Measurements from ENCODE around the gene C1orf198.
"Not testable (repeated sequence)": the region's sequence is repeated elsewhere in the genome, so short reads cannot be mapped to it uniquely, and the experiment has no call there.

C1orf198 gene

GRCh38 chr1:230860617-230861384 lies 7.5 kb downstream of the C1orf198 start:
- no peak for DNase-seq (ENCODE audit: low read depth in 2 of 2)

GRCh38 chr1:230858918-230859729 lies 9.2 kb downstream of the C1orf198 start:
- DNase-seq (ENCODE audit: low read depth in 2 of 2) = no peak

- no peak for DNase-seq (ENCODE audit: low read depth in 2 of 2)
Measured at GRCh38 chr1:230858236-230858820, 10.0 kb downstream of the C1orf198 start.

DNA sequence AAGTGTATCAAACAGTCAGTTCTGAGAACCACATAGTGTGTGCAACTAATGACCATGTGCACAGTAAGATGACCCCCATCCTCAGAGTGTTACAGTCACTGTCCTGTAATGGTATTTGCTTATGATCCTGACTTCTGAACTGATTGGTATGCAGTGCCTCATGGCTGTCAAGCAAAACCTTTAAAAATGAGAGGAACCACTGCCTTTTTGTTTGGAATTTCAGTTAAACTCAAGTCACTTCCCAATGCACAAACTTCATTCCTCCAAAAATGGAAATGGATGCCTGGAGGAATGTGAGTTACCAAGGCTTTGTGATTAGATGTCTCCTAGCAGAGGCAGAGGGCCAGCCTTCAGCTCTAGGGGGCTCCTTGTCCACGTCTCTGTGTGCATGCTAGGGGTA lies 10.5 kb downstream of the C1orf198 start:
- no peak for DNase-seq (ENCODE audit: low read depth in 2 of 2)

GRCh38 chr1:230857077-230857476 lies 11.2 kb downstream of the C1orf198 start:
- no peak for DNase-seq (ENCODE audit: low read depth in 2 of 2)

- DNase-seq (ENCODE audit: low read depth in 2 of 2) = no peak
Measured at GRCh38 chr1:230855886-230856285, 12.4 kb downstream of the C1orf198 start.

DNA sequence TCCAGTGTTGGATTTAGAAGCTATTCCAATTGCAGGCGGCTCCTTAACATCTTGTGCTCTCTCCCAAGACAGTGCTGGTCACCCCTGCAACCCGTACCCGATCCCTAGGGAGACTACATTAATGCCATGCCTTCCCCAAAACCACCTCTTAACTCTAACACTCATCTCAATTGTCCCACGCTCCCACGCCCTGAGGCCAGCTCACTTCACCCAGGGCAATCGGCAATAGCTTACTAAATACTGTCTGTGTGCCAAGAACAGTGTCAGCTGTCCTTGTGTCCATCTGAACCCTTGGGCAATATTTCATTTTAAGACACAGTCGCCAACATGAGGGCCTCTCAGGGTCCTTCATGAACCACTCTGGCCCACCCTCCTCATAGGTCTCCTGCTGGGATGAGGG lies 13.9 kb downstream of the C1orf198 start:
- no peak for DNase-seq (ENCODE audit: low read depth in 2 of 2)

- no peak for DNase-seq (ENCODE audit: low read depth in 2 of 2)
Measured at GRCh38 chr1:230853731-230854130, 14.6 kb downstream of the C1orf198 start.

DNA sequence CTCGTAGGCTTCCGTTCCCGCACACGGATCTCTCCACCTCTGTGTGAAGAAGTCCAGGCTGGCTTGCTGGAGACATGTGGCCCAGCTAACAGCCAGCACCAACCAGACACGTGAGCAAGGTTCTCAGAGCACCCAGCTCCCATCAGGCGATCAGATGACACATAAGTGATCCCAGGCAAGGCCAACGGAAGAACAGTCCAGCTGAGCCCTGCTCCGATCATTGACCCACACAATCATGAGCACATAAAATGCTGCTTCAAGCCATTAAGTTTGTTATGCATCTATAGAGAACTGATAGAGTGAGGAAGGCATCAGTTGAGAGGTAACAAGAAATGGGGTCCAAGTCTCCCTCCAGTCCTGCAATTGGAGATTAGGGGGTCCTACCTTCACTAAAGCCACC lies 15.4 kb downstream of the C1orf198 start:
- no peak for DNase-seq (ENCODE audit: low read depth in 2 of 2)

- no peak for DNase-seq (ENCODE audit: low read depth in 2 of 2)
Measured at GRCh38 chr1:230851291-230851691, 17.0 kb downstream of the C1orf198 start.

DNA sequence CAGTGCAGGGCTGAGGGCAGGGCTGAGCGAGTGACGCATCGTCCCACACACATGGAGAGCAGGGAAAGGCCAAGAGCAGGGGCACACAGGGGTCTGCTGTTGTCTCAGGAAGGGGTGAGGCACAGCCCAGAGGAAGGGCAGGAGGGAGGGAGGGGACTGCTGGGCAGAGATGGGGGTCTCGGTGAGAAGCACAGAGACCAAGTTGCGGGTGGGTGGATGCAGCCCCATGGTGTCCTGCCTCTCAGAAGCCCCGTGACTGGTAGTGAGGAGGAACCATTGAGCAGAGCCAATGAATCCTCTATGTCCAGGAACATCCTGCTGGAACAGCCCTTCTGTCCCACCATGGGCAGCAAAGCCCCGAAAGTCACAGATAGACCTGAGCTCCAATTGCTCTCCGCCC lies 17.8 kb downstream of the C1orf198 start:
- no peak for DNase-seq (ENCODE audit: low read depth in 2 of 2)

DNA sequence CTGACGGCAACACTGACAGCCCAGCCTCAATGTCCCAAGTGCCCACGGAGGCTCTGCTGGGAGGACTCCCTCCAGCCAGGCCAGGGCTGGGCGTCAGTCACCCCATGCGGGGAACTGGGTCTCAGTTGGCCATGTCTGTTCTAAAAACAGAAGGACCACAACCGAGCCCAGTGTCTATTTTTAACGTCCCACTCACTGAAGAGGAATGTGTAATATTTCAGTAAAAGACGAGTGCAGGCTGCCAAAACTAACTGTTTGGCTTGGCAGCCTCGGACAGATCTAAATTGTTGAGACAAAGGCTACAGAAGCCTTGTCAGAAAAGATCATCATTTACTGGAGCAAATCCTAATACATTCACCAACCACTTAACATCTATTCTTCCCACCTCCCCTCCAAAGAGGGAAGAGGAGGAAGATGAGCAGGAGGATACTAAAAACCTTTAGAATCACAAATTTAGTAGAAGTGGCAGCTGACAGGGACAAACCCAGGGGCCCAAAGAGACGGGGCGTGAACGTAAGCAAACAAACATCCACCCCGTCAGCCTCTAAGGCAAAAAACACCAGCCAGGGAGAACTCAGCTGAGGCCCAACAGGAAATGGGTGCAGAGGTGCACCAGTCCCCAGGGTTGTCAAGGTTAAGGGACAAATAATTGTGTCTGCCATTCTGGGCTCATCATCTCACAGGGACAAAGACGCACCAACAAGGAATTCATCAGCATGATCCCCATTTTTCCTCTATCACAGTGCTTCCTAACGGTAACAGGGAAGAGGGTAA lies 18.7 kb downstream of the C1orf198 start:
- DNase-seq (ENCODE audit: low read depth in 2 of 2) = no peak

GRCh38 chr1:230848235-230848634 lies 20.1 kb downstream of the C1orf198 start:
- no peak for DNase-seq (ENCODE audit: low read depth in 2 of 2)

DNA sequence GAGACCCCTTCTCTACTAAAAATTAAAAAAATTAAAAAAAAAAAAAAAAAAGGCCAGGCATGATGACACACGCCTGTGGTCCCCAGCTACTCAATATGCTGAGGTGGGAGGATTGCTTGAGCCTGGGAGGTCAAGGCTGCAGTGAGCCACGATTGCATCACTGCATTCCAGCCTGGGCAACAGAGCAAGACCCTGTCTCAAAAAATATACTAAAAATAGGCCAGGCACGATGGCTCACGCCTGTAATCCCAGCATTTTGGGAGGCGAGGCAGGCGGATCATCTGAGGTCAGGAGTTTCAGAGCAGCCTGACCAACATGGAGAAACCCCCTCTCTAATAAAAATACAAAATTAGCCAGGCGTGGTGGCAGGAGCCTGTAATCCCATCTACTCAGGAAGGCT lies 23.1 kb downstream of the C1orf198 start:
- DNase-seq (ENCODE audit: low read depth in 2 of 2) = not testable (repeated sequence)

DNA sequence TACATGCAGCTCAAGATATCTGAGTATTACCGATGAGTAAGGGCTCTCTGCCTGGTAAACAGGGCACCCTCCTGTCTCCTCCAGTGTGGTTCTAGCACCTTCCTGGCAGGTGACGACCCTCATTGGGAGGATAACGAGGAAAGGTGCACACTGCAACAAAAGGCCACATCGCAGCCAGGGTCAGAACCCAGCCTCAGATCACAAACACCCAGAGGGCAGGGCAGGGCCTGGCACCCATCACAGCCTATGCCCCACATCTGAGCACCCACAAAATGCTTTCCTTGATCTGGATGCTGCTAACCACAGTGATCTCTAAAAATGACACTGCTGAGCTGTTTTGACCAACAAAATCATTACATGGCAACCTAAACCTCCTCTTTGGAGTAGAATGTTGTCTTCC lies 23.8 kb downstream of the C1orf198 start:
- DNase-seq (ENCODE audit: low read depth in 2 of 2) = no peak

DNA sequence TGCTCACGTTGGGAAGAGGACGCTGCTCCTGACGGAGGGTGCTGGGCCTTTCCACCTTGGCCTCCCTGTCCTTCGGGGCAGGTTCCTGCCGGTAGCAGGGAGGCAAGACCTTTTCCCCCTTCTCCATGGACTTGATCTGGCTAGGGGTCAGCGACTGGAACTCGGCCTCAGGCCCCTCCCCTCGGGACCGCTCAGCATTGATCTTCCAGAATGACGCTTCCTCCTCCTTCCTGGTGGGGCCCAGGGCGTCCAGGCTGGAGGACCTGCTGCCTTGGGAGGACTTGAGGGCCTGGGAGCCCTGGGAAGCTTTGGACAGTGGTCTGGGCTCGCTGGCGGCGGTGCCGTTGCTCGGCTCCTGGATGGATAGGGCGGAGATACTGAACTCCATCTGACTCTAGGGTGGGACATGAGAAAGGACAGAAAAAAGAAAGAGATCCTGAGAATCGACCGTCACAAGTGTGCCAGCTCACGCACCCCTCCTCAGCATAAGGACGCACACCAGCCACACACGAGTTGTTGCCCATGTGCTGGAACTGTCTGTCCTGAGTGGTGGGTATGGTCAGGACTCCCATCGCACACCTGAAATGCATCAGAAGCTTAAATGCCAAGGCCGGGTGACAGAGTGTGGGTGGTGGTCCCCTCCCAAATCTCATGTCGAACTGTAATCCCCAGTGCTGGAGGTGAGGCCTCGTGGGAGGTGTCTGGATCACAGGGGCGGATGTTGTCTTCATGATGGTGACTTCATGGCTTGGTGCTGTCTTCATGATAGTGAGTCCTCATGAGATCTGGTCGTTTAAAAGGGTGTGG lies 24.6 kb downstream of the C1orf198 start:
- DNase-seq (ENCODE audit: low read depth in 2 of 2) = no peak

DNA sequence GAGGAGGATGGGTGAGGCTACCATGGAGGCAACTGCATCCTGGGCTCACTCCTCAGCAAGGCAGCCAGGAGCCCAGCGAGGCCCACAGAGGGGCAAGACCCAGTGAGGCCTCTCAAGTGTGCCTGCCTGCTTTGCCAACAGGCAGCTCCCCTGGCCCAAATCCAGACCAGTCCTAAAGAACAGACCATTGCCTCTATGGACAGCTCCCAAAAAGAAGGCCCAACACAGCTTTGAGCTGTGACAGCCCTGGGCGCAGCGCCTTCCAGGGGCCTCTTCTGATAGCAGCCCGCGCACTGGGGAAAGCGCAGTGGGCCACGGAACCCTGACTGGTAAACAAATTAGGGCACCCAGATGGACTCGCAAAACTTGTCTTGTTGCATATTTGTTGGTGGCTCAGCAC lies 25.5 kb downstream of the C1orf198 start:
- no peak for DNase-seq (ENCODE audit: low read depth in 2 of 2)

DNA sequence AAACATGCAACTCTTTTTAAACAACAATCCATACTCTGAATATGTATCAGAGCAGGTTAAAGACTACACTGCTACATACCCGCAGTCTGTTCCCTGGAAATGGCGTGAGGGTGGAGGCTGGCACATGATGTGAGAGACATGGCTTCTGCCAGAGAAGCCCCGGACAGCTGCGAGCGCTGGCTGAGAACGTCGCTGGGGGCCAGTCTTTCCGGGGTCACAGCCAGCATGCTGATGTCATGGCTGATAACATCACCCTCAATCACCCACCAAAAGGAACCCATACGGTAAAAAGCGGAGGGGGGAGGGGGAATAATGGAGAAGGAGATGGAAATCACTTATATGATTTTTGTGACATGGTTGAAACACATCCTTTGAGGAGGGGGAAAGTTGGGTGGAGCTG lies 29.1 kb downstream of the C1orf198 start:
- DNase-seq (ENCODE audit: low read depth in 2 of 2) = no peak

DNA sequence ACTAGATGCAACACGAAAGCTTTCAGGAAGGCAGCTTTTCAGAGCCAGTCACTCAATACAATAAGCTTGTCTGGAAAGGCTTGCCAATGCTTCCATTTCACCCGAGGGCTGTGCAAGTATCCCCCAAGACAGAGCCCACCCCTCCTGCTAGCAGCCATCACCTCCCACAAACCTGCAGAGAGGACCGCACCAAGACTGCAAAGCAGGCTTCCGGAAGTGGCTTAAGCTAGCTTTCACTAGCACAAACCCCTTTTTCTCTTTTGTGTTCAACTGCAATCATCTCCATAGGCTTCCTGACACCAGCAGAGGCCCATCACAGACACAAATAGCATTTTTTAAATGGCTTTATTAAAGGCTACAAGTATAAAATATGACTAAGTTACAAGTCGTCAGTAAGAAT lies 31.5 kb downstream of the C1orf198 start:
- DNase-seq (ENCODE audit: low read depth in 2 of 2) = no peak

DNA sequence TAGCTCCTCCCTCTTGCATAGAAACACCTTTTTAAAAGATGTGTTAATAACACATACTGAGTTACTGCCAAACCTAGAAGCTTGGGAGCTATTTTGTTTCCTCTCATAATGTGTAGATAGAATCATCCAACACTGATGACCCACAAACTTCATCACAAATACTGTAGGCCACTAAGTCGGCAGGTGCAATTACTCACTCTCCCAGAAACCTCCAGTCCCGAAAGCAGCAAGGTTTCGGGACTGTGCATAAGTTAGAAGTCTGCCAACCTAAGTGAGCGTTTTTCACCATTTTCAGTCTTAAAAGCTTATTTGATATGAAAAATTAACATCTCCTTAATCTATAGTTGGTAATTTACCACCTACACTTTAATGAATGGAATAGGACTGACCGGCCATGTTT lies 32.0 kb downstream of the C1orf198 start:
- no peak for DNase-seq (ENCODE audit: low read depth in 2 of 2)

- DNase-seq (ENCODE audit: low read depth in 2 of 2) = no peak
Measured at GRCh38 chr1:230834292-230834691, 34.0 kb downstream of the C1orf198 start.
